G401 (cell line): ENCODE results near the gene REEP6. TPM values are rescaled to one million over a fixed set of nuclear protein-coding genes. Genes with fewer than 3 reads are reported as not detected.

Source experiments
- DNase-seq: peaks from one replicate; pipeline ENCODE4 v3.0.0-alpha.2; 2015; ENCODE audit warnings: low spot score
- in situ Hi-C: cut with HindIII; loops from 2 replicates; pipeline ENCODE4 v1.10.0; 2016; ENCODE audit warnings: low sequenced_read_pairs, mixed read lengths
- total RNA-seq: library from RNA; depleted of rRNA; stranded (reverse); fragments of >200 nt; shearing (Covaris generic); gene quantifications from 2 replicates; pipeline ENCODE4 v1.2.3, GENCODE V29; 2014; rRNA removed

Gene REEP6
- total RNA-seq = 18.4 and 20.6 TPM in 2 replicates

GRCh38 chr19:1491114-1491848 is at the start of gene REEP6:
Gene REEP6 (plus strand): TSS chr19:1491181. CDS start chr19:1491270, 89 bp downstream.
- no peak for DNase-seq
- in situ Hi-C loops = no loop called here

DNA sequence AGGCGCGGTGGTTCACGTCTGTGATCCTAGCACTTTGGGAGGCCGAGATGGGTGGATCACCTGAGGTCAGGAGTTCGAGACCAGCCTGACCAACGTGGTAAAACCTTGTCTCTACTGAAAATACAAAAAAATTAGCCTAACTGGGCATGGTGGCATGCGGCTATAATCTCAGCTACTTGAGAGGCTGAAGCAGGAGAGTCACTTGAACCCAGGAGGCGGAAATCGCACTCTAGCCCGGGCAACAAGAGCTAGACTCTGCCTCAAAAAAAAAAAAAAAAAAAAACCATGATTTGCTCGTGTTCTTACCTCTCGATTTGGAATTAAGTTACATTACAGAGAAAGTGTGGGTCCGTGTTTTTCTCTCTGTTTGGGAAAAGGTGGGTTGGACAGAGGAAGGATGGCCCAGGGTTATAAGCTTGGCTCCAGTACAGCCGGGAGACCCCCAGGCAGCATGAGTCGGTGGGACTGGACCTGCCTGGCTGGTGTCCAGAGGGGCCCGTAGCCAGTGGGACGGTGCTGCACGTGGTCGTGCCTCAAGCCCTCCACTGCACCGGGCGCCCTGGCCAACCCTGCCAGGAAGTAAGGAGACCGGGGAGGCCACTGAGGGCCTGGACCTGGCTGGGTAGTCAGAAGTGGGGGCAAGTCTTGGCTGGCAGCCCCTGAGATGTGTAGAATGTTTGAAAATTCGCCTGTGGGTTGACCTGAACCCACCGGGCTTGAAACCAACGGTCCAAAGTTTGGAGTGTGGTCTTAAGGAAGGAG is 49.1 kb upstream of the REEP6 start:
- DNase-seq = no peak
- in situ Hi-C loops = no loop called here

GRCh38 chr19:1445185-1445931 is 45.6 kb upstream of the REEP6 start:
- peak; percentile 74 for DNase-seq
- in situ Hi-C loops = no loop called here

DNA sequence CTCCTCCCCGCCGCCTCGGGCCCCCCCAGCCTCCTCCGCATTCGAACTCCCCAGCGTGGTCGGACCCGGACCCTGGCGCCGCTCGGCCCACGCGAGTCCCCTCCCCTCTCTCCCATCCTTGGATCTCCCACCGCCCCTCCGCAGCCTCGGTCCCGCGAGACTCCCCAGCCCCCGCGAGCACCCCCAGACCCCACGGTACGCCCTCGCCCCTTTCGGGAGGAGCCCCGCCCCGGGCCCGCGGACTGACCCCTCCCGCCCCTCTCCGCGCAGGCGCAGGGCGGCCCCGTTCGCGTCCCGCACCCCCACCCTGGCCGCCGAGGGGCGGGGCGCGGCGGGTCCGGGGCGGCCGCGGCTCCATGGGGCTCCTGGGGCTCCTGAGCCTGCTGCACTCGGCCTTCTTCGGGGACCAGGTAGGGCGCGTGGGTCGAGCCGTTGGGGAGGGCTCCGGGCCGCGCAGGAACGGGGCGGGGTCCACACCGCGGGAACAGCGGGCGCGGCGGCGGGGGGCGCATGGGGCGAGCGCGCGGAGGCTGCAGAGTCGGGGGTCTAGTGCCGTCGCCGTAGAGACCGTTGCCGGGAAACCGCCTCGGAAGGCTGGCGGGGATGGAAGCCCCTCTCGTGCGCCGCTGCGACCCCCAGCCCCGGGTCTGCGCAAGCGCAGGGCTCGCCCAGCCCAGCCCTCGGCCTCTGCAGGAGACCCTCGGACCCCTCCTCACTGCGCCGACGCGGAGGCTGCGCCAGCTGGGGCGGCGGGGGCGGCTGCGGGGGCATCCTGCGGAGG is 44.9 kb upstream of the REEP6 start:
- in situ Hi-C loops = no loop called here
- peak; percentile 77 for DNase-seq

DNA sequence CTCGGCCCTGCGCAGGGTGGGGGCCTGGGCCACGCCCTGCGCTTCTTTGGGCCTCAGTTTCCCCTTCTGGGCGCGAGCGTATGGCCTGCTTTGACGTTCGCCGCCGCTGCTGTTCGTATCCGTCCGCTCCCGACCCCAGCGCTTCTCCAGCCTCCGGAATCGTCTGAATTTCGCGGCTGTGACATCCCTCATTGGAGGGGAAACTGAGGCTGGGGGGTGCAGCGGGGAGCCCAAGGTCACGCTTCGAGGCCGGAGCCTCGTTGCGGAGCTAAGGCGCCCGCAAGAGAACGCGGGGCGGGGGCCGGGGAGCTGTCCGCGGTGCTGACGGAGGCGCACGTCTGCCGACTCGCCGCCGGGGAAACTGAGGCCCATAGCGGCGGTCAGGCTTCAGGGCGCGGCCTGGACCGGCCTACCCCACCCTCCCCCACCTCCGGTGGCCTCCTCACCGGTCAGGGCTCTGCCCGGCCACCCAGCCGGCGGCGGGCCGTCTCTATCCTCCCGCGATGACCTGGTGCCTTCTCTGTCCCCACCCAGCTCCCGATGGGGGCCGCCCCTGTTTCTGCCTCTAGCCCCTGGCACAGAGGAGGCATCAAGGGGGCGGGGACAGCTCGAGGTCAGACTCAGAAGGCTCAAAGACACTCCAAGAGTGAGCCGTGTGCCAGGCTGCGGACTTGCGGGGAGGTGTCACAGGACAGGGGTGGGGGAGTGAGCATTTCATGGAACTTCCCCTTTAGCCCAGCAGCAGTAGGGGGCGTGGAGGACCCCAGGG is 44.1 kb upstream of the REEP6 start:
- DNase-seq = peak; percentile 47
- in situ Hi-C loops = no loop called here

DNA sequence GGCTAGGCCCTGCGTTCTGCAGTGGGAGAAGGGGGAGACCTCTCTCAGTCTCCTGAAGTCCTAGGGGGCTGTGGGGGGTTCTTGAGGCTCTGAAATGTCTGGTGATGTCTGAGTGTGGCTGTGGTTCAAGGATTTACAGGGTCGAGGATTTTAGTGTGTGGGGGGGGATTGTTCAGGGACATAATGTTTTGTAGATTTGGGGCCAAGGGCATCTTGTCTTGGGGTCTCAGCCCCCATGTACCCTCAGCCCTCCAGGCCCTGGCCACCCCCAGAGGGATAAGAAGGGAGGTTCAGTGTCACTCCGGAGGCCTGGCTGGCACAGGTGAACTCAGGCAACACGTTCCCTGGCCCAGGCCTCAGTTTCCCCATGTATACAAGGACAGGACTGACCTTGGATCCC is 43.5 kb upstream of the REEP6 start:
- in situ Hi-C loops = no loop called here
- DNase-seq = no peak

GRCh38 chr19:1447944-1448343 is 43.0 kb upstream of the REEP6 start:
- DNase-seq = no peak
- in situ Hi-C loops = no loop called here

DNA sequence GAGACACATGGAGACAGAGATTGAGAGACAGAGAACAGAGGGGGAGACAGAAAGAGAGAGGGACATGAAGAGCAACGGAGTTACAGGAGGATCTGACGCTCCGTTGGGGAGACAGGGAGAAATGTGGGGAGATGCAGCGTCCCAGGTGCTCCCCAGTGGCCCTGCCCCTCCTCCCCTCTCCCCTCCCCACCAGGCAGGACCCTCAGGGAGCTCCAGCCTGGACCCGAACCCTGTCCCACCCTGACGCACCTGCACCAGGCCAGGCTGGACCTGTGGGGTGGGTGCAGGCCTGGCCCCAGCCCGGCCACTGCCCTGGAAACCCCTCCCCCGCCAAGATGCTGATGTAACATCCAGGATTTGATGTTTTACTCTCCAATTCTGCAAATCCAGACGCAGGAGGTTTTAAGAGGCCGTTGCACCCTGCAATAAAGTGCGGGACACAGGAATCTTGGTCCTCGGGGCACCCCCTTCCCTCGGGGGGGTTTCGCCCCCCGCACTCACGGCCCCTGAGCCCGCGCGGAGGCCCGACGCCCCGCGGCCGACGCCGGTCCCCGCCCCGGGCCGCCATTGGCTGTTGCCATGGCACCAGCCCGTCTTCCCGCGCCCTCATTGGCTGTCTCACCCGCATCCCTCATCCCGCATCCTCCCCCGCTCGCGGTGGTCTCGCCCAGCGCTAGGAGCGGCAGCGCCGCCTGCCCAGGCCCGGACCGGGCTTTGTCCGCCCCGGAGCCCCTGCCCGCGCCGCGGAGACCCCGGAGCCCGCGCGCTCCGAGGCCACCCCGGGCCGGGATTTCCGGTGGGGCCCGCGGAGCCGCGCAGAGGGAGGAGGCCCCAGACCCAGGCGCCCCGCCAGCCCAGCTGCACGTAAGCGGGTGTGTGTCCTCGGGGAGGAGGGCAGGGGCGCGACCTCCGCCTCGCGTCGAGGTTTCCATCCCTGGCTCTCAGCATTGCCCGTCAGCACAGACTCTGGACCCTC is 41.2 kb upstream of the REEP6 start, which contains the start of gene APC2:
TSS of gene APC2 (plus strand) at position 655 of the 976 bp plus-strand sequence. CDS start 2,881 bp downstream, outside the sequence.
- peak; percentile 91 for DNase-seq
- in situ Hi-C loops = no loop called here

DNA sequence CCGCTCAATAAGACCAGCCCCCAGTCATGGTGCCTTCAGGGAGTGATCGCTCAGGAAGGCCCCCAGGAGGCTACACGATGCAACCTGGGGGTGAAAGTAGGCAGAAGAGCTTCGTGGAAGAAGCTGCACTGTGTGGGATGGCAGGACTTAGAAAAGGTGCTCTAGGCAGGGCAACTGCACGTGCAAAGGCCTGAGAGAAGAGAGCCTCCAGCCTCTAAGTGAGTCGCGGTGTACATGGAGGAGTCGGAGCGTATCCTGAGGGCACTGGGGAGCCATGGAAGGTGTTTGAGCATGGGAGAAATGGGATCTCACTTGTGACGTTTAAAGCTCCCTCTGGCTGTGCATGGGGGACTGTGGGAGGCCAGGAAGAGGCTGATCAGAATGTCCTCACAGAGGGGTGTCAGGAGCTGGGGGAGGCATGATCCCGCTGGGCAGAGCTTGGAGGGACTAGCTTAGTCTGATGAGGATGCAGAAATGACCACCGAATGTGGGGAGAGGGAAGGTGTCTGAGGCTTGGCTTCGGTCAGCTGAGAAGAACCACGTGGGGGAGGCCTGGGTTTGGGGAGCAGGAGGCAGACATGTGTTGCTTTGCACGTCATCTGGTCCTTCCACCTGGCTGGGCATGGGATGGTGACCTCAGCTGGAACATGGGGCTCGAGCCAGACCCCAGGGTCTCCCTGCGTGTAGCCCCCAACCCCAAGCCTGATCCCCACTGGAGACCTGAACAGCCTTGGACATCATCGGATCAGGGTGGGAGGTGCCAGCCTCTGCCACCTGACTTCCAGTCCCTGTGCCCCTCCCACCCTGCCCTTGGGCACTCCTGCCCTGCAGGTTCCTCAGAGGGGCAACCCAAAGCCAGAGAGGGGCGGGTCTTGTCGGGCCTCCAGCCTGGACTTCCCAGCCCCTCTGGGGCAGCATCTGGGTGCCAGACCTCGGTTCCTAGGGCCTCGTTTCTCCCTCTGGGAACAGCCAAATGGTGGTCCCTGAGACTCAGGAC is 39.9 kb upstream of the REEP6 start:
- peak; percentile 63 for DNase-seq
- in situ Hi-C loops = no loop called here

DNA sequence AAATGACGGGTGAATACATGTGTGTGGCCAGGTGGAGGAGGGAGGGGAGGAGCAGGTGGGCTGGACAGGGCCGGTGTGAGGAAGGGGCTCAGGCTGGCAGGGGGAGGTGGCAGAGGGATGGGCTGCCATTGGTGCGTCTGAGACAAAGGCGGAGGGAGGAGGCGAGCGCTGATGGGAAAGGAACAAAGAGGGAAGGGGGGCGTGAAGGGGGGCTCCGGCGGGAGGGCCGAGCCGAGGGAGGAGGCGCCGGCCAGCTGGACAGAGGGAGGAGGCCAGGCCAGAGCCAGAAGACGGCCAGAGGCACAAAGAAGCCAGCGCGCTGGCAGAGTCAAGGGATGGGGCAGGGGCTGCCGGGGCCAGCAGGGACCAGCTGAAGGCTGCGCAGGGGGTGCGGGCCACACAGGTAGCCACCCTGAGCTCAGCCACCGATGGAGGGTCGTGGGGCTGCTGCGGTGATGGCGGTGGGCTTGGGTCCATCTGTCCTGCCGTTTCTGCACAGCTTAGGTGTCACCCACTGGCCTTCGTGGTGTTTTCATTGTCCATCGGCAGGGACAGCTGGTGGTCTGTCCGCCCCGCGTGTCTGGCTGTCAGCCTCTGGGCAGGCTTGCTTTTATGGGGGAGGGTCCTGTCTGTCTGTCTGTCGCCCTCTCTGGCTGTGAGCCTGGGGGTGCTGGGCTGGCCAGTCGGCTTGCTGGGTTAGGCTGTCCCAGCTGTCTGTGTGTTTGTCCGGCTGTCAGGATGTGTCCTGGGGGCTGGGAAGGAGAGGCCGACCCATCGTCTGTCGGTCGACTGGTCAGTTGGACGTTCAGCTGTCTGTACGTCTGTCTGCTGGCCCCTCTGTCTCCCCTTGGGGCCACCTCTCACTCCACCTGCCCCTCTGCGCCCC is 38.8 kb upstream of the REEP6 start:
- DNase-seq = no peak
- in situ Hi-C loops = no loop called here

DNA sequence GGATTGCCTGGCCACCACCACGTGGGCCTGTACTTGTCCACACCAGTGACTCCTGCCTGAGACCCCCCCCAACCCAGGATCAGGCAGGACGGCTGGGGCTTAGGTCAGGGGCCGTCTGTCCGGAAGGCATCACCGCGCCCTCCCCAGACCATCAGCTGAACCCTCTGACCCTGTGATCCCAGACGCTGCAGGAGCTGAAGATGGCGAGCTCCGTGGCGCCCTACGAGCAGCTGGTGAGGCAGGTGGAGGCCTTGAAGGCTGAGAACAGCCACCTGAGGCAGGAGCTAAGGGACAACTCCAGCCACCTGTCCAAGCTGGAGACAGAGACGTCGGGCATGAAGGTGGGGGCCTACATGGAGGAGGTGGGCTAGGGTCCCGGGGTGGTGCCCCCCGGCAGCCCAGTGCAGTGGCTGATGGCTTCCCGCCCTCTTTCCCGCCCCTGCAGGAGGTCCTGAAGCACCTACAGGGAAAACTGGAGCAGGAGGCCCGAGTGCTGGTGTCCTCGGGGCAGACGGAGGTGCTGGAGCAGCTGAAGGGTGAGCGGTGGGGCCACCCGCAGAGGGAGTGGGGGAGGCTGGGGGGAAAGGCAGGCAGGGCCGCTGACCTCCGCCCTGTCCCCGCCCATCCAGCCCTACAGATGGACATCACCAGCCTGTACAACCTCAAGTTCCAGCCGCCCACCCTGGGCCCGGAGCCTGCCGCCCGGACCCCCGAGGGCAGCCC is 38.0 kb upstream of the REEP6 start:
- in situ Hi-C loops = no loop called here
- DNase-seq = no peak

DNA sequence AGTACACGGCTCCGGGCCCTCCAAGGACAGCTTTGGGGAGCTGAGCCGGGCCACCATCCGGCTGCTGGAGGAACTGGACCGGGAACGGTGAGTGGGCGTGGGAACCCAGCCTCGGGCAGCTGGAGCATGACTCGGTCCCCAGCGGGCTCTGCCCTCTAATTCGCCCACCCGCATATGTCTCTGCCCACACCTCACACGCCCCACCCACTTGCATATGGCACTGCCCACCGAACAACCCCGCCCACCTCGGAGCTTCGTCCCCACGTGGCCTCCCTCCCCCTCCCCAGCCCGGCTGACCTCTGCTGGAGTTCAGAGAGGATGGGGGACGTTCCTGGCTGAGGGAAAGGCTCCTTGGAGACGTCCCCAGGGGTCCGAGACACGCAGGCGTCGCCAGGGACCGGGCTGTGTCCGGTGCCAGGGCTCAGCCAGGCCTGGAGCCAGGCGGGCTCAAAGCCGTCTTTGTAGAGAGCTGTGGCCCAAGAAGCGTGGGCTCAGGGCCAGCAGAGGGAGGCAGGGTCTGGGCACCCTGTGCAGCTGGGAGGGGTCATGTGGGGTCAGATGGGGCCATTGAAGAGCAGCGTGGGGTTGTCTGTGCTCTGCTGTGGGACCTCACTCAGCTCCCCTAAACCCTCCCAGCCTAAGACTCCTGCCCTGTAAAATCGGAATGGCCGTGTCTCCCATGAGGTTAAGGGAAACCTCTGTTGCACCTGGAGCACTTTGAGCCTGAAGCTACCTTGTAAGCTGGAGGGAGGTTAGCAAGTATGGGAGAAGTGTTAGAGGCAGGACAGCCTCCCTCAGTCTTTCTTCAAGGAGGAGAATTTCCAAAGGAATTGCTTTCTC is 37.2 kb upstream of the REEP6 start:
- no peak for DNase-seq
- in situ Hi-C loops = no loop called here

DNA sequence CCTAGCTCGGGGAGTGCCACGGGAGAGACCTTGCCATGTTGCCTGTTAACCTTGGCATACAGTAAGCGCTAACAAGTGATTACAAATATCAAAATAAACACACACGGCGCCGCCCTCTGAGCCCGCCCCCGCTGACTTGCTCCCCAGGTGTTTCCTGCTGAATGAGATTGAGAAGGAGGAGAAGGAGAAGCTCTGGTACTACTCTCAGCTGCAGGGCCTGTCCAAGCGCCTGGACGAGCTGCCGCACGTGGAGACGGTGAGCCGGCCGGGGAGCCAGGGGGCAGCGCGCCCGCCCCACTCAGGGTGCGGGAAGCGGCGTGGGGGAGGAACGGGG is 36.0 kb upstream of the REEP6 start:
- DNase-seq = no peak
- in situ Hi-C loops = no loop called here
